Adipocyte (in vitro differentiated cells): Measurements from ENCODE around the gene PTPN13.

Source experiments
- DNase-seq: peaks from one replicate; pipeline ENCODE4 v3.0.0-alpha.2; 2015; ENCODE audit warnings: low read depth
- H3K27me3 ChIP-seq: replicated peaks from 2 replicates; pipeline ENCODE4 v1.7.0; 2013; ENCODE audit warnings: mild to moderate bottlenecking, low read length, moderate library complexity; ENCODE audit not compliant: control insufficient read depth, insufficient read depth
- H3K36me3 ChIP-seq: 2 replicates; pipeline ENCODE4 v1.7.0; 2013; ENCODE audit warnings: low read length, mild to moderate bottlenecking, moderate library complexity; ENCODE audit not compliant: control insufficient read depth, insufficient read depth, severe bottlenecking
- H3K4me1 ChIP-seq: 2 replicates; pipeline ENCODE4 v1.7.0; 2013; ENCODE audit warnings: mild to moderate bottlenecking, low read length, moderate library complexity; ENCODE audit not compliant: control insufficient read depth, insufficient read depth
- H3K4me3 ChIP-seq: 2 replicates; pipeline ENCODE4 v1.7.0; 2013; ENCODE audit warnings: mild to moderate bottlenecking, low read length, moderate library complexity
- H3K9ac ChIP-seq: 2 replicates; pipeline ENCODE4 v1.7.0; 2013; ENCODE audit warnings: mild to moderate bottlenecking, low read length, moderate library complexity
- H3K9me3 ChIP-seq: 2 replicates; pipeline ENCODE4 v1.7.0; 2013; ENCODE audit warnings: mild to moderate bottlenecking, low read length, moderate library complexity; ENCODE audit not compliant: control insufficient read depth

PTPN13 gene

DNA sequence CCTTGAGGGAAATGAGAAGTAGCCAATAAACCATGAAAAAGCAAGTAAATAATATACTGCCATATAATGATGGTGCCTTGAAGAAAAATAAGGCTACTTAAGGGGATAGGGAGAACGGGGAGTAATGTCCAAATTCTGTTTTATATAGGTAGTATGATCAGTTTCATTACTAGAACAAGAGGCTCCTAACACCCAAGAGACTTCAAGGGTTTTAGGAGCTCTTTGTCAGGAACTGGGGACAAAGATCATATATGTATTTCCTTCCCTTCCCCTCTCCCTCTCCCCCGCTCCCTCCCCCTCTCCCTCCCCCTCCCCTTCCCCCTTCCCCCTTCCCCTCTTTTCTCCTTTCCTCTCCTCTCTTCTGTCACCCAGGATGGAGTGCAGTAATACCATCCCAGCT lies 127.3 kb downstream of the PTPN13 start:
- peaks cover 41% of the 10 kb centered on the region for H3K36me3 ChIP-seq
- no peak overlapping the region for H3K9ac ChIP-seq
- peaks cover 4% of the 10 kb centered on the region for H3K4me1 ChIP-seq
- no peaks in the 10 kb centered on the region for H3K27me3 ChIP-seq
- H3K9me3 ChIP-seq: no peaks in the 10 kb centered on the region
- DNase-seq: no peak
- no peak overlapping the region for H3K4me3 ChIP-seq

DNA sequence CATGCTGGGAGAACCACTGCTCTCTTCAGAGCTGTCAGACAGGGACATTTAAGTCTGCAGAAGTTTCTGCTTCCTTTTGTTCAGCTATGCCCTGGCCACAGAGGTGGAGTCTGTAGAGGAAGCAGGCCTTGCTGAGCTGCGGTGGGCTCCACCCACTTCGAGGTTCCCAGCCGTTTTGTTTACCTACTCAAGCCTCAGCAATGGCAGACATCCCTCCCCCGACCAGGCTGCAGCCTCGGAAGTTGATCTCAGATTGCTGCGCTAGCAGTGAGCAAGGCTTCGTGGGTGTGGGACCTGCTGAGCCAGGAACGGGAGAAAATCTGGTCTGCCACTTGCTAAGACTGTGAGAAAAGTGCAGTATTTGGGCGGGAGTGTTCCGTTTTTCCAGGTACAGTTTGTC lies 136.2 kb downstream of the PTPN13 start:
- no peak overlapping the region for H3K4me3 ChIP-seq
- no peaks in the 10 kb centered on the region for H3K9me3 ChIP-seq
- no peak overlapping the region for H3K9ac ChIP-seq
- no peaks in the 10 kb centered on the region for H3K27me3 ChIP-seq
- peaks cover 37% of the 10 kb centered on the region for H3K36me3 ChIP-seq
- no peaks in the 10 kb centered on the region for H3K4me1 ChIP-seq
- no peak for DNase-seq

DNA sequence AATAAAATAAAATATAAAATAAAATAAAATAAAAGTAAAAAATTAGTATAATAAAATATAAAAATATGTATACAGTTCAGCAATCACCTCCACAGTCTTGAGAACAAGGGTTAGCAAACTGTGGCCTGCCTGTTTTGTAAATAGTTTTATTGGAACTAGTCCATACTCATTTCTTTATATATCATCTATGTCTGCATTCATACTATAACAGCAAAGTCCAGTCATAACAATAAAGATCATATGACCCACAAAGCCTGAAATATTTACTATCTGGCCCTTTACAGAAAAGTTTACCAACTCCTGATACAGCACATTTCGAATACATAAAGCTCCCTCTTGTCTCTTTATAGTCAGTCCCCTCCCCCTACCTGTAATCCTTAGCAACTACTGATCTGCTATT lies 143.1 kb downstream of the PTPN13 start:
- Histone ChIP-seq H3K4me1 (no peaks in the 10 kb centered on the region), H3K27me3 (no peaks in the 10 kb centered on the region), H3K9me3 (peaks cover 8% of the 10 kb centered on the region), H3K36me3 (peaks cover 74% of the 10 kb centered on the region), H3K9ac (no peak overlapping the region), H3K4me3 (no peak overlapping the region)
- no peak for DNase-seq

- DNase-seq: no peak
- no peaks in the 10 kb centered on the region for H3K27me3 ChIP-seq
- peaks cover 75% of the 10 kb centered on the region for H3K36me3 ChIP-seq
- H3K9me3 ChIP-seq: peaks cover 8% of the 10 kb centered on the region
- no peak overlapping the region for H3K4me3 ChIP-seq
- no peaks in the 10 kb centered on the region for H3K4me1 ChIP-seq
- H3K9ac ChIP-seq: no peak overlapping the region
Measured at GRCh38 chr4:86741846-86742245, 147.7 kb downstream of the PTPN13 start.

DNA sequence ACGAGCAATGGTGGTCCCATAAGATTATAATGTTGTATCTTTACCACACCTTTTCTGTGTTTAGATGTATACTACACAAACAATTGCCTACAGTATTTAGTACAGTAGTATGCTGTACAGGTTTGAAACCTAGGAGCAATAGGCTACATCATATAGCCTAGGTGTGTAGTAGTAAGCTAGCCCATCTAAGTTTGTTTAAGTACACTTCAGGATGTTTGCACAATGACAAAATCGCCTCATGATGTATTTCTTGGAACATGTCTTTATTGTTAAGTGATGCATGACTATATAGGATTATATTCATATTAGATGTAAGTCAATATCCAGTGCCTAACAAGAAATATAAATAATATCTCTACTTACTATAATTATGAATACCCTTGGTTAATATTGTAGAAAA lies 150.5 kb downstream of the PTPN13 start:
- Histone ChIP-seq H3K27me3 (no peaks in the 10 kb centered on the region), H3K4me1 (no peaks in the 10 kb centered on the region), H3K9ac (no peak overlapping the region), H3K9me3 (peaks cover 8% of the 10 kb centered on the region), H3K36me3 (peaks cover 74% of the 10 kb centered on the region), H3K4me3 (no peak overlapping the region)
- no peak for DNase-seq

DNA sequence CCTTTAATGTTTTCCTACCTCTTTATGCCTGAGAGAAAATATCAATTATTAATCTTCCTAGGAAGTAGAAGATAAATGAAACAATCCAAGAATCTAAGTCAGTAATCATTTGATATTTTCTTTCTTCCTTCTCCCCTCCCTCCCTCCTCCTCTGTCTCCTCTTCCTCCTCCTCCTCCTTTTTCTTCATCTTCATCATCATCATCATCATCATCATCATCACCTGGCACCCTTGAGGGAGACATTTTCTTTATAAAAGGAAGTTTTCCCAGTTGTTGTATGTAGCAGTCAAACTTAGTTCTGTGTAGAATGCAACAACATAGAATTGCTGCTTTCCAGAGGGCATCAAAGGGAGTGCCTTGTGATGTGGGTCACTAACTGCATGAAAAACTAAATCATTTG lies 155.0 kb downstream of the PTPN13 start:
- Histone ChIP-seq H3K4me1 (no peaks in the 10 kb centered on the region), H3K27me3 (no peaks in the 10 kb centered on the region), H3K9me3 (no peaks in the 10 kb centered on the region), H3K4me3 (no peak overlapping the region), H3K9ac (no peak overlapping the region), H3K36me3 (peaks cover 85% of the 10 kb centered on the region)
- no peak for DNase-seq

DNA sequence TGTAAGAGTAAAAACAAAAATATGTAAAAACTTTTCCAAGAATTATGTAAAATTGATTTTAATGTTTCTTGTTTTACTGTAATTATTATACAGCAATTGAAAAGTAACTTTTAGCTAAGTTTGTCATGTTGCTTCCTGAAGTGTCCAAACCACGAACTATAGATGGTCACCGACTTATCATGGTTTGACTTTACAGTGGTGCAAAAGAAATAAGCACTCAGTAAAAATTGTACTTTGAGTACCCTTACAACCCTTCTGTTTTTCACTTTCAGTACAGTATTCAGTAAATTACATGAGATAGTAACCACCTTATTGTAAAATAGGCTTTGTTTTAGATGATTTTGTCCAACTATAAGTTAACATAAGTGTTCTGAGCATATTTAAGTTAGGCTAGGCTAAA lies 161.3 kb downstream of the PTPN13 start:
- no peak overlapping the region for H3K9ac ChIP-seq
- no peak overlapping the region for H3K4me3 ChIP-seq
- no peaks in the 10 kb centered on the region for H3K4me1 ChIP-seq
- H3K9me3 ChIP-seq: no peaks in the 10 kb centered on the region
- H3K27me3 ChIP-seq: no peaks in the 10 kb centered on the region
- peaks cover 65% of the 10 kb centered on the region for H3K36me3 ChIP-seq
- DNase-seq: no peak

GRCh38 chr4:86757468-86757867 lies 163.4 kb downstream of the PTPN13 start:
- Histone ChIP-seq H3K36me3 (peaks cover 58% of the 10 kb centered on the region), H3K4me1 (no peaks in the 10 kb centered on the region), H3K9me3 (no peaks in the 10 kb centered on the region), H3K27me3 (no peaks in the 10 kb centered on the region), H3K4me3 (no peak overlapping the region), H3K9ac (no peak overlapping the region)
- no peak for DNase-seq

DNA sequence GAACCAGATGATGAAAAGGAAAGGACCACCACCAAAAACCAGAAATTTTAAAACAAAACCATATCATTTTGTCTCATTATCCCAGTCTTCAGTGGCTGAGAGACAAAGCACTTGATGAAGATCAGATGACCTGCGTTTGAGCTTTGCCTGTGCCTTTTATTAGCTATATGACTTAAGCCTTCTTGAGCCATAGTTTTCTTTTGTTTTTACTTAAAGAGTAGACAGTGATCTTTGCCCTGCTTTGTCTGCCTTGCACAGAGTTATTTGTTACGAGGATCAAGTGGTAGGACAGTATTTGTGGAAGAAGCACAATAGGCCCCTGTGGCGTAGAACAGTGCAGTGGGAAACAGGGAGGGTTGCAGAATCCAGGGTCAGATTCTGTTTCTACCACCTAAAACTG lies 165.2 kb downstream of the PTPN13 start:
- Histone ChIP-seq H3K9me3 (no peaks in the 10 kb centered on the region), H3K36me3 (peaks cover 58% of the 10 kb centered on the region), H3K4me1 (no peaks in the 10 kb centered on the region), H3K9ac (no peak overlapping the region), H3K4me3 (no peak overlapping the region), H3K27me3 (no peaks in the 10 kb centered on the region)
- DNase-seq: no peak

DNA sequence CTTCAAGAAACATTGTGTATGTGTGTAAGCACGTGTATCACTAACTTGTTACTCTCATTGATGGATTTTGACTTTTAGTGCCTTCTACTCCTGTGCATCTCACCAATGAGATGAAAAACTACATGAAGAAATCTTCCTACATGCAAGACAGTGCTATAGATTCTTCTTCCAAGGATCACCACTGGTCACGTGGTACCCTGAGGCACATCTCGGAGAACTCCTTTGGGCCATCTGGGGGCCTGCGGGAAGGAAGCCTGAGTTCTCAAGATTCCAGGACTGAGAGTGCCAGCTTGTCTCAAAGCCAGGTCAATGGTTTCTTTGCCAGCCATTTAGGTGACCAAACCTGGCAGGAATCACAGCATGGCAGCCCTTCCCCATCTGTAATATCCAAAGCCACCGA lies 168.5 kb downstream of the PTPN13 start:
- no peaks in the 10 kb centered on the region for H3K9me3 ChIP-seq
- H3K27me3 ChIP-seq: no peaks in the 10 kb centered on the region
- no peak overlapping the region for H3K4me3 ChIP-seq
- H3K9ac ChIP-seq: no peak overlapping the region
- DNase-seq: no peak
- no peaks in the 10 kb centered on the region for H3K4me1 ChIP-seq
- peaks cover 76% of the 10 kb centered on the region for H3K36me3 ChIP-seq

DNA sequence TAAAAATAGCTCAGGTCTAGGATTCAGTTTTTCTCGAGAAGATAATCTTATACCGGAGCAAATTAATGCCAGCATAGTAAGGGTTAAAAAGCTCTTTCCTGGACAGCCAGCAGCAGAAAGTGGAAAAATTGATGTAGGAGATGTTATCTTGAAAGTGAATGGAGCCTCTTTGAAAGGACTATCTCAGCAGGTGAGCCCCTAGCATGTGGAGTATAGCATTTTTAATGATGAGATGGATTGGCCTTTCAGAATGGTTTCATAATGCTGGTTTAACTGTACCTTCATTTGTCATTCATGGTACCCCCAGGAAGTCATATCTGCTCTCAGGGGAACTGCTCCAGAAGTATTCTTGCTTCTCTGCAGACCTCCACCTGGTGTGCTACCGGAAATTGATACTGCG lies 175.7 kb downstream of the PTPN13 start:
- Histone ChIP-seq H3K27me3 (no peaks in the 10 kb centered on the region), H3K9me3 (no peaks in the 10 kb centered on the region), H3K9ac (no peak overlapping the region), H3K36me3 (peaks cover 92% of the 10 kb centered on the region), H3K4me1 (no peaks in the 10 kb centered on the region), H3K4me3 (no peak overlapping the region)
- no peak for DNase-seq

DNA sequence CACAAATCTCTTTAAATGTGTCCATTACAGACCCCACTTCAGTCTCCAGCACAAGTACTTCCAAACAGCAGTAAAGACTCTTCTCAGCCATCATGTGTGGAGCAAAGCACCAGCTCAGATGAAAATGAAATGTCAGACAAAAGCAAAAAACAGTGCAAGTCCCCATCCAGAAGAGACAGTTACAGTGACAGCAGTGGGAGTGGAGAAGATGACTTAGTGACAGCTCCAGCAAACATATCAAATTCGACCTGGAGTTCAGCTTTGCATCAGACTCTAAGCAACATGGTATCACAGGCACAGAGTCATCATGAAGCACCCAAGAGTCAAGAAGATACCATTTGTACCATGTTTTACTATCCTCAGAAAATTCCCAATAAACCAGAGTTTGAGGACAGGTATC lies 177.0 kb downstream of the PTPN13 start:
- no peak overlapping the region for H3K4me3 ChIP-seq
- no peaks in the 10 kb centered on the region for H3K27me3 ChIP-seq
- H3K9ac ChIP-seq: no peak overlapping the region
- H3K9me3 ChIP-seq: no peaks in the 10 kb centered on the region
- no peaks in the 10 kb centered on the region for H3K4me1 ChIP-seq
- no peak for DNase-seq
- peaks cover 90% of the 10 kb centered on the region for H3K36me3 ChIP-seq
